Measurements from ENCODE around the gene TMEM269.

DNA sequence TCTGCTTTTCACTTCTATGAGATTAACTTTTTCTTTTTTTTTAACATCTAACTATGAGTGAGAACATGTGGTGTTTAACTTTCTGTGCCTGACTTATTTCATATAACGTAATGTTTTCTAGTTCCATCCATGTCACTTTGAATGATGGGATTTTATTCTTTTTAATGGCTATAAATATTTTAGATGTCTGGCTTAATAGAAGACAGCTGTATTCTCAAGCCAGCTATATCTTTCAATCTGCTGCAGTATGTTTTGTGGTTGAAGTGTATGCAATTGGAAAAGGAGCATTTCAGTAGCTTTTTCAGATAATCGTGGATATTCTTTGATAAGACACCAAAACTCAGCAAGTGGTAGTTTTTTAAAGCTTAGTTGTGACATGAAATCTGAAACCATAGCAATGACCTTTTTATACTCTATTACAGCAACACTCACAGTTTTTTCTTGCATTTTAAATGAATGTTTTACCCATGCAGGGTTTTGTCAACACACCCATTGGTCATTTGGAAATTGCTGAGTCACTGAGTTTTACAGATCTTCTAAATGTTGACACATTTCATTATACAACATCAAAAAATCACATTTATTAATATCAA is 38.1 kb downstream of the TMEM269 start:
- TF ChIP-seq CTCF (IDR thresholded peaks at IDR 0.05; ENCODE audit: low read length) (no peak), EZH2 (optimal IDR thresholded peaks at IDR 0.05; ENCODE audit: low read depth, low read length) (no peak), EZH2phosphoT487 (IDR thresholded peaks at IDR 0.05; ENCODE audit: low read length) (no peak)

All from MM.1S (cell line).